HTR-8/SVneo (cell line): ENCODE measurements around the gene TIMM13.
"Not testable (repeated sequence)": the region's sequence is repeated elsewhere in the genome, so short reads cannot be mapped to it uniquely, and the experiment has no call there.

ENCODE experiments used
- DNase-seq: peaks from one replicate; pipeline ENCODE4 v3.0.0; 2011; ENCODE audit warnings: low spot score, mixed read lengths; ENCODE audit not compliant: insufficient read length
- FAIRE-seq: peaks from 2 replicates; lab custom pipeline; 2011; peaks lifted over from hg19 to GRCh38; lab: Jason Lieb, UNC

The TIMM13 gene

DNA sequence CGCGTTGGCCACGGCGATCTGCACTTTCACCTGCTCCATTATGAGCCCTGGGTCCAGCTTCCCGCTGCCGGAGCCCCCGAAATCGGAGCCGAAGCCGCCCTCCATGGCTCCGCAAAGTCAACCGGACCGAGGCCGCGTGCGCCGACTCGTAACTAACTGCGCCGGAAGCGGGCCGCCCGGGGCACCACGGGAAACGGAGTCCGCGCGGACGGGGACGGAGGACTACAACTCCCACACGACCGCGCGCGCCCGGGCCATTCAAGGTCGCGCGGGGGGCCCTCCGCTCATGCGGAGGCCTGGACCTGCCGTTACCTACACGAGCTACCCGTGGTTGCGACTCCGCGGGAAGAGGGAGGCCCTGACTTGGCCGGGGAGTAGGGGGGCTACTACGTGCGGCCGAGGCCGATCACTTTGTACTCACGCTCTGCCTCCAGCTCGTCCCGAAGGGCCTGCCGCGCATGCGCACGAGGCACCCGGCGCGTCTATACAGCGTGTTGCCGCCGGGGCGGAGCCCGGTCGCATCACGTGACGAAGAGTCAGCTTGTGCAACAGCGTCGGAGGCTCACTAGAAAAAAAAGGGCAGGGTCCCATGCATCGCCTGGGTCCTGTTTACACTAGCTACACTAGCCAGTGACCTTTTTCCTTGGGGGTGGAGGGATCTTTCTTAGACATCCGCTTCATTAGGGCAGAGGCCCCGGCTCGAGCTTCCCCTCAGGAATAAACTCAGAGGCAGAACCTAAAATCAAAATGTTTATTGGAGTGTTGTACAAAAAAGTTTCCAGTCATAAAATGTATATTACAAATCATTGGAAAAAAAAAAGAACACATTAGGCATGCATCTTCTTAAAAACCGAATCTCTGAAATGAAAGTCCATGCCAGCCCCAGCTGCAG, at the start of gene TIMM13:
Gene TIMM13 (minus strand): TSS at position 158 of the 892 bp plus-strand sequence. CDS start 53 bp downstream, at position 105.
- DNase-seq (peak; percentile 94), FAIRE-seq (peak; percentile 89)

DNA sequence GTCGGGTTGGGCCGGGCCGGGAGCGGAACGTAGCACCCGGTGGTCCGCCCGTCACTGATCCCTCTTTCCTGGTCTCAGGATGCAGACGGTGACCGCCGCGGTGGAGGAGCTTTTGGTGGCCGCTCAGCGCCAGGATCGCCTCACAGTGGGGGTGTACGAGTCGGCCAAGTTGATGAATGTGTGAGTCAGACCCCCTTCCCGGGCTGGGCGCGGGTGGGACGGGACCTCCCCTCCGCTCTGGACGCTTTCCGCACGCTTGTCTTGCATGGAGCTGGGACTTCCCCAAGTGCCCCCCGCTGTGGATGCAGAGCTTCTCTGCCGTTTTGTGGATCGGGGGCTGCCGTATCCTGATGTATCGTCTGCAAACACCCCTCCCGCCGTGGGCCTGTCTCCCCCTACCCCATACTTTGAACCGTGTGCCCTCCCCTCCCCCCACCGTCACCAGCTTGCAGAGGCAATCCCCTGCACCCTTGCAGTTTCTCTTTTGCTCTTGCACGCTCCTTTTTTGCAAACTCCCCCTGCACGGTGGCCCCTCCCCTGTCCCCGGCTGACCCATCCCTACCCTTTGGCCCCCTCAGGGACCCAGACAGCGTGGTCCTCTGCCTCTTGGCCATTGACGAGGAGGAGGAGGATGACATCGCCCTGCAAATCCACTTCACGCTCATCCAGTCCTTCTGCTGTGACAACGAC, 49.2 kb upstream of the TIMM13 start:
- FAIRE-seq: no peak
- no peak for DNase-seq

DNA sequence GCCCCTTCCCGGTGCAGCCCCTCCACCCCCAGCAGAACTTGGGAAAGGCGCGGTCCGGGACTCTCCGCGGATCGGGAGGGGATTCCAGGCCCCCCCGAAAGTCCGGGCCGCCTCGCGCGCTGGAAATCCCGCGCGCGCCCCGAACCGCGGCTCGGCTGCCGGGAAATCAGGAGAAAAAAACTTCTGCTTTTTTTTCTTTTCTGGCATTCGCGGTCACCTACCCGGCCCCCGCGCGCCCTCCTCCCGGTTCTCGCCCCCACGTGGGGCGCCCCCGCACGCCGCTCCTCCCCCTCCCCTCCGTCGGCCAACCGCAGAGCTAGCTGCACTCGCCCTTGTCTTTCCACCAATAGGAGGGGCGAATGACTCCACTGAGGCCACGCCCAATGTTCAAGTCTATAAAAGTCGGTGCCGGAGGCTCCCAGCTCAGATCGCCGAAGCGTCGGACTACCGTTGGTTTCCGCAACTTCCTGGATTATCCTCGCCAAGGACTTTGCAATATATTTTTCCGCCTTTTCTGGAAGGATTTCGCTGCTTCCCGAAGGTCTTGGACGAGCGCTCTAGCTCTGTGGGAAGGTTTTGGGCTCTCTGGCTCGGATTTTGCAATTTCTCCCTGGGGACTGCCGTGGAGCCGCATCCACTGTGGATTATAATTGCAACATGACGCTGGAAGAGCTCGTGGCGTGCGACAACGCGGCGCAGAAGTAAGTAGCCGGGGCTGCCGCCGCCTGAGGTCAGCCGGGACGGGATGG, 48.5 kb upstream of the TIMM13 start, which contains the start of gene GADD45B:
Gene GADD45B (plus strand): TSS at position 426 of the 749 bp plus-strand sequence. CDS start 232 bp downstream, at position 658.
- DNase-seq: peak; percentile 97
- peak; percentile 4 for FAIRE-seq

GRCh38 chr19:2475018-2475701, 47.8 kb upstream of the TIMM13 start:
- FAIRE-seq (no peak), DNase-seq (no peak)

GRCh38 chr19:2474232-2475017, 47.0 kb upstream of the TIMM13 start:
- DNase-seq (peak; percentile 85), FAIRE-seq (peak; percentile 73)

- FAIRE-seq, DNase-seq: not testable (repeated sequence)
Observed at GRCh38 chr19:2469915-2470200, 42.5 kb upstream of the TIMM13 start.

DNA sequence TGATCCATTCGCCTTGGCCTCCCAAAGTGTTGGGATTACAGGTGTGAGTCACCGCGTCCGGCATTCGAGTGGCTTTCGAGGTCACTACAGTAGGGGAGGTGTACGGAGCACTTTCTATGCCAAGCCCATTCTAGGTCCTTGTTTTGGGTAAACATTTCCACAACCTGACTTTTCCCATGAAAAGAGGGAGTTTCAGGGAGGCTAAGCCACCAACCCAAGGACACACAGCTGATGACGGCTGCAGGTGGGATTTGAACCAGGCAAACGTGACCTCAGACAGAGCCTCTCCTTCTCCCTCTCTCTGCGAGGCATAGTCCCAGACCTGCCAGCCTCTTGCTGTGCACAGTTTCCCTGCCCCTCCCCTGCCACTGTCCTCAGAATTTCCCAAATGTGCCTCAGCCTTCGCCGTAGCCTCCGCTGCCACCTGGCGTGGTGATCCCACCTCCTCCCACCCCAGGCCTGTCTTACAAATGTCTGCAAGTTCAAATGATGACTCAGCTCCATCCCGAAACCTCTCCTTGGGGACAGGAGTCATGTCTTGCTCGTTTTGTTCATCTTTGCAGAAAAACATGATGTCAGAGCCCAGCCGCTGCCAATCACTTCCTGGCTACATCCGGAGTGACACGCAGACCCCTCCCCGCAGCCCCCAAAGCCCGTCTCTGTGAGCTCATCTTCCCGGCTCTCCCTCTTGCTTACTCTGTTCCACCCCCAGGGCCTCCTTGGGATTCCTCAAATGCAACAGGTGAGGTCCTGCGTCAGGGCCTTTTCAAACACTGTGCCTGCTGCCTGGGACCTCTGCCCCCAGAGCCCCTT, 41.9 kb upstream of the TIMM13 start:
- FAIRE-seq (peak; percentile 76), DNase-seq (peak; percentile 71)

GRCh38 chr19:2468596-2468995, 41.2 kb upstream of the TIMM13 start:
- no peak for FAIRE-seq
- no peak for DNase-seq

- DNase-seq: no peak
- no peak for FAIRE-seq
Observed at GRCh38 chr19:2464389-2464788, 37.0 kb upstream of the TIMM13 start.

DNA sequence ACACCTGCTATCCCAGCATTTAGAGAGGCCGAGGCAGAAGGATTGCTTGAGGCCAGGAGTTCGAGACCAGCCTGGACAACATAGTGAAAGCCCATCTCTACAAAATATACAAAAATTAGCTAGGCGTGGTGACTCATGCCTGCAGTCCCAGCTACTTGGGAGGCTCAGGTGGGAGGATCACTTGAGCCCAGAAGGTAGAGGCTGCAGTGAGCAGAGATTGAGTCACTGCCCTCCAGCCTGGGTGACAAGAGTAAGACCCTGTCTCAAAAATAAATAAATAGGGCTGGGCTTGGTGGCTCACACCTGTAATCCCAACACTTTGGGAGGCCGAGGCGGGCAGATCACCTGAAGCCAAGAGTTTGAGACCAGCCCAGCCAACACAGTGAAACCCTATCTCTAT, 36.3 kb upstream of the TIMM13 start:
- not testable (repeated sequence) for DNase-seq, FAIRE-seq

- DNase-seq (peak; percentile 61), FAIRE-seq (no peak)
Observed at GRCh38 chr19:2462635-2463421, 35.4 kb upstream of the TIMM13 start.

DNA sequence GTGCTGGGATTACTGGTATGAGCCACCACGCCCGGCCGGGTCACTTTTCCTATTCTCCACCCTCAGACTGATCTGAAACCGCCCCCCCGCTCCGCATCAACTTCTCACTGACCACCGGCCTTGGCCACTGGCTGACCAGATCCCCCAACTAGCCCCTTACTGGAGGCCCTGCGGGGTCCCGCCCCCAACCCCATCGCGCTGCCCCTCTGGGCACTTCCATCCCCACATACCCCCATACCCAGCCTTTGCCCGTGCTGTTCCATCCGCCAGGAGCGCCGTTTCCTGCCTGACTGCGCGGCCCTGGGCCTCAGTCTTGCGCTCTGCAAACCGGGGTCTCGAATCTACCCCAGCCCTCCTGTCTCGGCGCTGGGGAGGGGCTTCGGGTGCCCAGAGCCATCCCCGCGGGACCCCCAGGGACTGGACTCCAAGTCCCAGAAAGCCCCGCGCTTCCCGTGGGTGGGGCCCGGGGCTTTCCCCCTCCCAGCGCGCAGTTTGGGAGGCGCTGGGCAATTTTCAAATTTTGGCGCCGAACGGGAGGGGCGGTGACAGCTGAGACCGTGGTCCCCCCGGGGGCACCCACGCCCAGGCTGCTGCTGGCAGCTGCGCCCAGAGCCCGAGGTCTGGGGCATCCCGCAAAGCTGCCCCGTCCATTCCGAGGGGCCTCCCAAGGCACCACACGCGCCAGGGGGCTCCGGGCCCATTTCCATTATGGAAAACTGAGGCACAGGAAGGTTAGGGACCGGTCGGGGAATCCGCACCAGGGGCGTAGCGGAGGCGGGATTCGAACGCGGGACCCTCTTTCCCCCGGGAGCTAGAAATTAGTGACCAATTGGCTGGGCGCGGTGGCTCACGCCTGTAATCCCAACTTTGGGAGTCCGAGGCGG, 34.6 kb upstream of the TIMM13 start:
- FAIRE-seq (no peak), DNase-seq (peak; percentile 39)

DNA sequence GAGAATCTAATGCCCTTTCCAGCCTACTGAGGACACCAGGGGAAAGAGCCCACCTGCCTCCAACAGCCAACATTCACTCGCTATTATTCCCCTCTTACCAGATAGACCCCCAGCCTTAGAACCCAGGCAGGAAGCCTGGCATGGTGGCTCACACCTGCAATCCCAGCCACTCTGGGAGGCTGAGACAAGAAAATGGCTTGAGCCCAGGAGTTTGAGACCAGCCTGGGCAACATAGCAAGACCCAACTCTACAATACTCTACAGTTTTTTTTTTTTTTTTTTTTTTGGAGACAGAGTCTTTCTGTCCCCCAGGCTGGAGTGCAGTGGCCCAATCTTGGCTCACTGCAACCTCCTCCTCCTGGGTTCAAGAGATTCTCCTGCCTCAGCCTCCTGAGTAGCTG, 32.9 kb upstream of the TIMM13 start:
- DNase-seq: no peak
- FAIRE-seq: no peak

GRCh38 chr19:2458776-2459175, 31.4 kb upstream of the TIMM13 start:
- FAIRE-seq, DNase-seq: not testable (repeated sequence)

- no peak for FAIRE-seq
- no peak for DNase-seq
Observed at GRCh38 chr19:2458054-2458453, 30.7 kb upstream of the TIMM13 start.

DNA sequence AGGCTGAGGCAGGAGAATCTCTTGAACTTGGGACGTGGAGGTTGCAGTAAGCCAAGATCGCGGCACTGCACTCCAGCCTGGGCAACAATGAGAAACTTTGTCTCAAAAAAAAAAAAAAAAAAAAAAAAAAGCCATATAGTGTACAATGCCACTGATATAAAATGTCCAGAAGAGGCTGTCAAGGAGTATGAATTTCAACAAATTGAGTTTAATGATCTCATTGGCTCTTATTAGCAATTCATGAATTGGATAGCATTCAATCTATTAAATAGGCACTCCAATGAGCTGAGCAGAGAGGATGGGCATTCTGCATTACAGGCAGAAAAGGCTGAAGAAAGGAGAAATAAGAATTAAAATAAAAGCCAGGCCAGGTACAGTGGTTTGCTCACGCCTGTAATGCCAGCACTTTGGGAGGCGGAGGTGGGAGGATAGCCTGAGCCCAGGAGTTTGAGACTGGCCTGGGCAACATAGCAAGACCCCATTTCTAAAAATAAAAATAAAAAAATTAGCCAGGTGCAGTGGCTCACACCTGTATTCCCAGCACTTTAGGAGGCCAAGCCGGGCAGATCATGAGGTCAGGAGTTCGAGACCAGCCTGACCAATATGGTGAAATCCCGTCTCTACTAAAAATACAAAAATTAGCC, 30.1 kb upstream of the TIMM13 start:
- FAIRE-seq (no peak), DNase-seq (no peak)
